Measurements from ENCODE around the gene ADCY9.

ADCY9 gene

GRCh38 chr16:4003576-4003975, 112.7 kb downstream of the ADCY9 start:
- no peak for DNase-seq (ENCODE audit: low read depth, low spot score)

- DNase-seq (ENCODE audit: low read depth, low spot score), result no peak
These were observed 113.1 kb downstream of the ADCY9 start for GRCh38 chr16:4003166-4003565.

- no peak for DNase-seq (ENCODE audit: low read depth, low spot score)
These were observed 114.1 kb downstream of the ADCY9 start for GRCh38 chr16:4002121-4002520.

GRCh38 chr16:3999479-4000325, 116.5 kb downstream of the ADCY9 start:
- peak; percentile 30 for DNase-seq (ENCODE audit: low read depth, low spot score)

GRCh38 chr16:3998793-3999478, 117.3 kb downstream of the ADCY9 start:
- no peak for DNase-seq (ENCODE audit: low read depth, low spot score)

- no peak for DNase-seq (ENCODE audit: low read depth, low spot score)
These were observed 118.9 kb downstream of the ADCY9 start for GRCh38 chr16:3997231-3997841.

- no peak for DNase-seq (ENCODE audit: low read depth, low spot score)
These were observed 121.2 kb downstream of the ADCY9 start for GRCh38 chr16:3995001-3995400.

GRCh38 chr16:3993052-3993785, 123.0 kb downstream of the ADCY9 start:
- no peak for DNase-seq (ENCODE audit: low read depth, low spot score)

GRCh38 chr16:3992297-3993051, 123.8 kb downstream of the ADCY9 start:
- DNase-seq (ENCODE audit: low read depth, low spot score), result no peak

- DNase-seq (ENCODE audit: low read depth, low spot score), result no peak
These were observed 127.4 kb downstream of the ADCY9 start for GRCh38 chr16:3988824-3989223.

- no peak for DNase-seq (ENCODE audit: low read depth, low spot score)
These were observed 128.2 kb downstream of the ADCY9 start for GRCh38 chr16:3988011-3988410.

GRCh38 chr16:3987231-3987630, 129.0 kb downstream of the ADCY9 start:
- no peak for DNase-seq (ENCODE audit: low read depth, low spot score)

GRCh38 chr16:3986235-3986544, 130.1 kb downstream of the ADCY9 start:
- DNase-seq (ENCODE audit: low read depth, low spot score), result no peak

- DNase-seq (ENCODE audit: low read depth, low spot score), result no peak
These were observed 131.9 kb downstream of the ADCY9 start for GRCh38 chr16:3984111-3985060.

- no peak for DNase-seq (ENCODE audit: low read depth, low spot score)
These were observed 133.1 kb downstream of the ADCY9 start for GRCh38 chr16:3983081-3983520.

- no peak for DNase-seq (ENCODE audit: low read depth, low spot score)
These were observed 134.0 kb downstream of the ADCY9 start for GRCh38 chr16:3982216-3982615.

- DNase-seq (ENCODE audit: low read depth, low spot score), result peak; percentile 65
These were observed 135.8 kb downstream of the ADCY9 start for GRCh38 chr16:3980253-3981111.

GRCh38 chr16:3979518-3979917, 136.7 kb downstream of the ADCY9 start:
- DNase-seq (ENCODE audit: low read depth, low spot score), result no peak

GRCh38 chr16:3979070-3979469, 137.2 kb downstream of the ADCY9 start:
- DNase-seq (ENCODE audit: low read depth, low spot score), result no peak

Data from brain pericyte (primary cell).